RPMI8226 (cell line): ENCODE data around the gene NOX3.
"Not testable (repeated sequence)": the region's sequence is repeated elsewhere in the genome, so short reads cannot be mapped to it uniquely, and the experiment has no call there.

ENCODE experiments used
- DNase-seq: peaks from one replicate; pipeline ENCODE4 v3.0.0-alpha.2; 2015

The NOX3 gene

DNA sequence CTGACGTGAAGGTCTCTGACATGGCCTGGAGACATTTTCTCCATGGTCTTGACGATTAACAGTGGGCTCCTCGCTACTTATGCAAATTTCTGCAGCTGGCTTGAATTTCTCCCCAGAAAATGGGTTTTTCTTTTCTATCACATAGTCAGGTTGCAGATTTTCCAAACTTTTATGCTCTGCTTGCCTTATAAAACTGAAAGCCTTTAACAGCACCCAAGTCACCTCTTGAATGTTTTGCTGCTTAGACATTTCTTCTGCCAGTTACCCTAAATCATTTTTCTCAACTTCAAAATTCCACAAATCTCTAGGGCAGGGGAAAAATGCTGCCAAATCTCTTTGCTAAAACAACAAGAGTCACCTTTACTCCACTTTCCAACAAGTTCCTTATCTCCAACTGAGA is 12.9 kb upstream of the NOX3 start:
- DNase-seq = not testable (repeated sequence)

DNA sequence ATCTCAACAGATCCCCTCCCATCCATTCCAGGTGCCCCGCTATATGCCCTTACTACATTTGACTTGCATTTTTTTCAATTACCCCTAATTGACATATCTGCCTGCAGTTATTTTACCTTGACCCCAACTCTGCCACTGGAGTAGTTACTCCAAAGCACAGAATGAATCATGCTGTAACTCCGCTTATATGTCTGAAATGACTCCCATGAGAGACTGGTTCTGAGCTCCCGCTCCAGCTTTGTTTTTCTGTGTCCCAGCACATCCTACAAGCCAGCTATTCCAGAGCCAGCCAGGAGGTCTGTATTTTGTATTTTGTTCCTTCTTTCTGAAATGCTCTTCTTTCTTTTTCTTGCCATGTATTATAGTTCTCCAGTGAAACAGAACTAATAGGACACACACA is 10.9 kb upstream of the NOX3 start:
- DNase-seq = no peak

DNA sequence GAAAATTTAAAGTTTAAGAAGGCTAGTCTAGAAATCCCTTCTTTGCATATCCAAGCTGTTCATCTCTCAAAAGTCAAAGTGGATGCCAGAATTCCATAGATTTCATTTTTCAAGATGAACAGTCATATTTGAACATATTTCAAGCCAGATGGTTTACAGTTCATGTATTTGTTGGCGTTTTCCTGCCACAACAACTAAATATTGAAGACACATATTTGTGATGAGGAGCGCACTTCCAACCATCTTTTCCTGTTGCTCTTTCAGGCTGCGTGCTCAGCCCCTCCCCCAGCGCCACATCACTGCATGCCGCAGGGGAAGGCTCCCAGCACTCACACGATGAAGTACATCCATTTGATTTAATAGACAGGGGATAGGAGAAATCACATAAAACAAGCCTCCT is 5.9 kb upstream of the NOX3 start:
- DNase-seq = no peak

DNA sequence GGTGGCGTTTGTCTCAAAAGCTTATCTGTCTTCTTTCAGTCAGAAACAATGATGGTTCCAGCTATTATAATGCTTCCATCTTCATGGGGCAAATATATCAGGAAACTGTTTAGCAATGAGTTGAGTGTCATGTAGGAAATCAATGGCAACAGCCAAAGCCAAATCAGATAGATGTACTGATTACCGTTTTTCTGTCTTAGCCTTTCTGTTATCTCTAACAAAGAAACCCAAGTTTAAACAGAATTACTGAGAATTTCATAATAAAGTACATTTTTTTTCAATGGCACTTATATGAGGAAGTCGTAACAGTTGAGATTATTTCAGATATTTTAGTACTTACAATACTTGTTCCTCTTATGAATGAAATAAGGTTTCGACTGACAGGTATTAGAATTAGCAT is 1.2 kb downstream of the NOX3 start:
- DNase-seq = no peak

DNA sequence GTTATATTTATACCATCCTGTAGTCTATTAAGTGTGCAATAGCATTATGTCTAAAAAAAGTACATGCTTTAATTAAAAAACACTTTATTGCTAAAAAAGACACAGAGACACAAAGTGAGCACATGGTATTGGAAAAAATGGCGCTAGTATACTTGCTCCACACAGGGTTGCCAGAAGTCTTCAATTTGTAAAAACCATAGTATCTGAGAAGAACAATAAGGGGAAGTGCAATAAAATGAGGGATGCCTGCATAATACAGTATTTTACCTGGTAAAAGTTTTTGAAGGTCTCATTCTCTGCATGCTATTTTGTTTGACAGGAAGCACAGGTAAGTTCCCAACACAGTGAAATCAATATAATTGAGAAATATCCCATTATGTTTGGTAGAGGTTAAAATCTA is 1.6 kb downstream of the NOX3 start:
- no peak for DNase-seq

DNA sequence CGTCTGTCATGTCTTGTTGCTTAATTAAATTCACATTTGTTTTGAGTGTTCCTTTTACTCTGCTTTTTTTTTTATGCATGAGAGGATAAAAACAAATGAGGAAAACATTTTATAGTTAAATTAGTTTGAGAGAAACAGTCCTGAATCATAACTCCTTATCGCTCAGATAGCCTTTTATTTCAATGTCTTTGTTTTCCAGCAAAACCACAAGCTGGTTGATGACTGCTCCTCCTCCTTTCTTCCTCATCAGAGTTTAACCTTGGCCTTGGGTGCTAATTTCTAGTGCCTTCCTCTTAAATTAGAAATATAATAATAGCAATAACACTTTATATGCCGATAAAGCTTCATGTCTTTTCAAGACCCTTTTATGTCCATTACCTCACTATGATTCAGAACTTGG is 3.1 kb downstream of the NOX3 start:
- DNase-seq = no peak

DNA sequence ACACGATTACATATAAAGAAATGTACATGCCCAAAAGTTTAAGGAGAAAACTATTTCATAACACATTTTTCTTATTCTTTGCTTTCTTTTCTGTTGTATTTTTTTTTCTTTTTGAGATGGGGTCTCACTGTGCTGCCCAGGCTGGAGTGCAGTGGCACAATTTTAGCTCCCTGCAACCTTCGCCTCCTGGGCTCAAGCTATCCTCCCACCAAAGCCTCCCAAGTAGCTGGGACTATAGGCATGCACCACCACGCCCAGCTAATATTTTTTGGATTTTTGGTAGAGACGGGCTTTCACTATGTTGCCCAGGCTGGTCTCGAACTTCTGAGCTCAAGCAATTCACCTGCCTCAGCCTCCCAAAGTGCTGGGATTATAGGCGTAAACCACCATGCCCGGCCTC is 4.1 kb downstream of the NOX3 start:
- DNase-seq = not testable (repeated sequence)

DNA sequence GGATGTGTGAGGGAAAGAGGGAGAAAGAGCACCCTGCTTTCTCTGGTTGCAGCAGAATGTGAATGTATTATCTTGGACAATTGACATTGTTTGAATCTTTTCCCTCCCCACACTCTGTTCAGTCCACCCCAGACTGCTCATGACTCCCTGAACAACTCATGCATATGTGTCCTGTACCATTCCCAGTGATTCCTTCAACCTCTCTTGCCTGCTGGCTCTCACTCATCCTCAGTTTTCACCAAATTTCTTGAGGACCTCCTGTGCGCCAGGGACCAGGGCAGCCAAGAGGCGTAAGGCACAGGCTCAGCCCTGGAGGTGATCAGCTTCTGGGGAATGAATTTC is 5.4 kb downstream of the NOX3 start:
- no peak for DNase-seq

DNA sequence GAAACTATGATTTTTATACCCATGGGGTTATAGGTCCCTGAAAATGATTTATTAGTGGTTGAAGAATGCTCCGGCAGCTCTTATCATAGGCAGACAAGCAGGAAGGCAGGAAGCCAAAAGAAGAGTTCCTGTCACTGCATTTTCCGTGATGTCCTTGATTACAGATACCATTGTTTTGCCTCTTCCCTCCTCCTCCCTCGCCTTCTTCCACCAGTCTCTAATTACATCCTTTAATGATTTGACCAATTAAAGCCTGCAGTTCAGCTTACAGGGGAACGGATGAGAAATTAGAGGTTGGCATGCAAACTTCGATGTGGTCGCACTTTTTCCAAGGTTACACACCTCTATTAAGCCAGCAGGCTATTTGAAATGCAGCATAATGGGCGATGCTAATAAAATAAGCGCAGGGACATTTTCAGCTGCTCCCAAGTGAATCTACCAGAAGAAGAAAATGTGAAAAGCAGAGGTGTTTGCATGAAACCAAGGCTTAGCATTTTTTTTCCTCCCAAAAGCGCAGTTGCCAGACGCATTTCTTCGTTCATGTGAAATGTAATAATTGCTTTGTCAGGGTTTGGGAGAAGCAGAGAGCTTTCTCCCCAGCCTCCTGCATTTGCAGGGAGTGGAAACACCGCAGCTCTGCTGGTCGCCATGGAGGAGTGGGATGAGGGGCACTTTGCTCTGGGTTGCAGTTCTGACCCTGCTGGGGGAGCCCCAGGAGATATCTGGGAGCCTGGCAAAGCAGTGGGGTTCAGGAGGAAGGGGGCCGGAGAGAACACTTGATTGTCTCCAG is 6.0 kb downstream of the NOX3 start:
- no peak for DNase-seq

DNA sequence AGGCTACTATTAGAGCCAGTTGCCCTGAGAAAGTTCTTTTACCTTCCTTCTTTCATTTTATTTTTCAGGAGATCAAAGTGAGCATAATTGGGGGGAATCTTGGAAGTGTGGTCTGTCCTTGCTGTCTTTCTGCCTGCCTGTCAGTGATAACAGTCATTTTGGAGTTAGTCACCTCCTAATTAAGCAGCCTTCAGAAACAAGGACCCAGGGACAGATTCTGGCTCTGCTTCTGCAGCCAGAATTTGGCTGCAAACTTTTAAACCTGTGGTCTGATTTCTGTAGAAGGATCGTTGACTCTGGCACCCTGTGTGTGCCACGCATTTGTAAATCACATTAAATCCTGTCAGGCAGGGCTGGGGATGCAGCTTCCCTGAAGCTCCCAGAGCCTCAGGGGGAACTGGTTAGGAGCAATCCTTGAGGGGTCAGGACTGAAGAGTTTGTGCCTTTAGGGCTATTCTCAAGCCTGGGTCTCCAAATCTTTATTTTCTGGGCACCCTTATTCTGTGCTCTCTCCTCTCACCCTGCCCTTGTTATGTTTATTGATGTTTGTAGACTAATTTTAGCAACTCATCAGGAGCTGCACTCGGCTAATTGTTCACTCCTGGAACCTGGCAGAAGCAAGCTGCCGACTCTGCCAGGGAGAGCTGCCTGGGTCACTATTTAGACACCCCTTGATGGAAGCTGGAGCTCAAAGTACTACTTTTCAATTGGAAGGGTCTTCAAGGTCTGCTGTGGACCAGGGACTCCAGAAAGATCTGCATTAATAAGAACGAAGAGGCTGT is 6.8 kb downstream of the NOX3 start:
- DNase-seq = no peak

DNA sequence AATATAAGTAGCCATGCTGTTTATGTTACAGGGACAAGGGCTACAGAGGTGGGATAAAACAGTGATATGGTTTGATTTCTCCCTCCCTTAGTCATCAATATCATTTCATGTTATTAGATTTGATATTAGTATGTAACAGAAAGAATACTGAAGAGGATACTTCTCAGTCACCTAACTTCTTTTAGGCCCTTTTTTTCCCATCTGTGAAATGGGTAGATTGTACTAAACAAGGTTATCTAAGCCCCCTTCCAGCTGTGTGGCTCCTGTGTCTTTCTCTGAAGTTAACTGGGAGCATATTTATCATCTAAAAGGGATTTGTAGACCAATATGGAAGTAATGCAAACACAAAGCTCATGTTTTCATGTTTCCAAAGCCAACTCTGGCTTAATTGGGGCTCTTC is 7.7 kb downstream of the NOX3 start:
- DNase-seq = no peak

DNA sequence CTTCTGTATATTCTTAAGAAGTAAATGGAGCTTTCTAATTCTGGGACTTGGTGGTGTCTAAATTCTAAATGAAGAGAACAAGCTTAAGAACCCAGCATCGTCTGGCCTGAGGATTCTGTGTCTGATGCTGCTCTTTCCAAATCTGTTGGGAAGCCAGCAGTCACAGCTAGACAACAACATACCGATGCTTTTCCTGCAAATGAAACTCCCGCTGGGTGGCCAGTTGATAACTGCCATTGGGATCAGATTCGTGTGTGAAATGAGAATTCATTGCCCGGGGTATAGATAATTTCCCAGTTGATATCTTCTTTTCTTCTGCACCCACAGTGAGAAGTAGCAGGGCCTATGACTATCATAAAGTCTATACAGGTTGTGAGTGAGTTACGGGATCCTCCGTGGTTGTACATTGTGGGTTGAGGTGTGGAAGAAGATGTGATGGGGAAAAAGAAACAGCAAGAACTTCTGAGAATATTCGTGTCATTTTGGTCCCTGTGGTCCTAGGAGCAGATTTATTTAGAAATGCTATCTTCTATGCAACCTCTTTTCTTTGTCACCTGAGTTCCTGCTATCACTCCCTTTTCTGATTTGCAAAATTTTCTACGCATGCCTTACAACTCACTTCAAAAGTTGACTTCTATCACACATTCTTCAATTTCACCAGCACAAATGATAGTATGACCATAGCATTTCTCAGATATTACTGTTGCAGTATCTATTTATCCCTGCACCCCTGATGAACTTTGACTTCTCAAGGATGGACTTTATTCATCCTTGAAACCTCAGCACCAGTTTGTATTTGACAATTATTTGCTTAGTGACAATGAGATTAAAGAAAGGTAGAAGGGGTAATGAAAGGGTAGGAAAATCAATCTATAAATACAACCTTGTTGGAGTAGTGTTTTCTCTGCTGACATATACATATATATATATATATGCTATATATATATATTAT is 10.4 kb downstream of the NOX3 start:
- DNase-seq = no peak

DNA sequence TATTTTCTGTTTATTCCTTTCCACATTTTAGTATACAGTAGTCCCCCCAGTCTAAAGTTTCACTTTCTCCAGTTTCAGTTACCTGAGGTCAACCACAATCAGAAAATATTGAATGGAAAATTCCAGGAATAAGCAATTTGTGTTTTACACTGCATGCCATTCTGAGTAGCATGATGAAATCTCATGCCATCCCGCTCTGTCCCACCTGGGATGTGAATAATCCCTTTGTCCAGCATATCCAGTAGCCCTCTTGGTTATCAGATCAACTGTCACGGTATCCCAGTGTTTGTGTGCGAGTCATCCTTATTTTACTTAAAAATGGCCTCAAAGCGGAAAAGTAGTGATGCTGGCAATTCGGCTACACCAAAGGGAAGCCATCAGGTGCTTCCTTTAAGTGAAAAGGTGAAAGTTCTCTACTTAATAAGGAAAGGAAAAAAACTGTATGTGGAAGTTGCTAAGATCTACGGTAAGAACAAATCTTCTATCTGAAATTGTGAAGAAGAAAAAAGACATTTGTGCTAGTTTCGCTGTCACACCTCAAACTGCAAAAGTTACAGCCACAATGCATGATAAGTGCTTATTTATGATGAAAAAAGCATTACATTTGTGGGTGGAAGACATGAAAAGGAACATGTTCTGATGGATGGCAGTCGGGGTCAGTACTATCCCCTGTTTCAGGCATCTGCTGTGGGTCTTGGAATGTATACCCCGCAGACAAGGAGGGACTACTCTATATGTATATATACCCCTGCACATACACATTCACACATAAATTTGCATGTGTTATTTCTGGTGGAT is 11.3 kb downstream of the NOX3 start:
- DNase-seq = no peak

DNA sequence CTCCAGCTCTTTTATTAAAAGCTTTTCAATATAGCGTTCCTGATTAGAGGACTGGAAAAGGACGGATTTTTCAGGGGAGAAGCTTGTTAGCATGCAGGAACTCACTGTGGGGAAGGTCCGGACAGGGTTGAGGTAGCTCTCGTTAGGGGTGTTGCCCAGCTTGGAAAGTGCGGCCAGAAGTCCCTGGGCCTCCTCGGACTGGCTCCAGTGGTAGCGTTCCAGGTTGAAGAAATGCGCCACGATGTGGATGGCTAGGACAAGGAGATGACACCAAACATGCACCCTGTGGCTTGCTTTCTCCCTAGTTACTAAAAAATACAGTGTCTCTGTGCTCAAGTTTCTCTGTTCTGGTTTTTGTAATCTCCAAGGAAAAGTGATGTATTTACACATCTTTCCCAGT is 12.5 kb downstream of the NOX3 start:
- DNase-seq = no peak

DNA sequence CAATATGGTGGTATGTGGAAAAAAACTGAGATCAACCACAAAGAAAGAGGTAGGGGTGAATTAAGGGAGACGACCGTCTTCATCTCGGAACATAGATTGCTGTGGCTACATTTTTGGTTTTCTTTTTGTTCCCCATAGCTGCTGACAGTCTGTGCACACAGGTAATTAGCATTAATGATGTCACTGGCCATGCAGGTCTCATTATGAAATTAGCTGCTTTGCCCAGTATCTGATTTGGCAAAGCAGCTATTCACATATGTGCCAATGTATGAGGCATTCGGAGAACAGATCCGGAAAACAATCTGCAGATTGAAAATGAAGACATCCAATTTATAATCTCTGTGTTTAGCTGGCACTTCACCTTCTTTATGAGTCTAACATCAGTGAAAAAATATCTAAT is 13.1 kb downstream of the NOX3 start:
- DNase-seq = no peak

DNA sequence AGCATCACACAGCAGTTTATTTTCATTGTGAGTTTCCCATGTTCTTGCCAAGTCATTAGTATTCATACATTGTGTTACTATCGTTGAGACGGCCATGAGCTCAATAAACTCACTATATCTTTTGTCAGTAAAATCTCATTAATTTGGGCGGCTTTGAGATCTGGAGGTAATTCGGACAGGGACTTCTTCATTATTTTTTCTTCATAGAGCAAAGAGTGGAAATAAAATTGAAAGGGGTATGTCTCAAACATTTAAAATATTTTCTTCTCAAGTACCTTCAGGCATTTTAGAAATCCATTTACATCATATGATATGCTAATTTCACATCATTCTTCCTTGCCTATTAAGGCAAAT is 14.6 kb downstream of the NOX3 start:
- no peak for DNase-seq

DNA sequence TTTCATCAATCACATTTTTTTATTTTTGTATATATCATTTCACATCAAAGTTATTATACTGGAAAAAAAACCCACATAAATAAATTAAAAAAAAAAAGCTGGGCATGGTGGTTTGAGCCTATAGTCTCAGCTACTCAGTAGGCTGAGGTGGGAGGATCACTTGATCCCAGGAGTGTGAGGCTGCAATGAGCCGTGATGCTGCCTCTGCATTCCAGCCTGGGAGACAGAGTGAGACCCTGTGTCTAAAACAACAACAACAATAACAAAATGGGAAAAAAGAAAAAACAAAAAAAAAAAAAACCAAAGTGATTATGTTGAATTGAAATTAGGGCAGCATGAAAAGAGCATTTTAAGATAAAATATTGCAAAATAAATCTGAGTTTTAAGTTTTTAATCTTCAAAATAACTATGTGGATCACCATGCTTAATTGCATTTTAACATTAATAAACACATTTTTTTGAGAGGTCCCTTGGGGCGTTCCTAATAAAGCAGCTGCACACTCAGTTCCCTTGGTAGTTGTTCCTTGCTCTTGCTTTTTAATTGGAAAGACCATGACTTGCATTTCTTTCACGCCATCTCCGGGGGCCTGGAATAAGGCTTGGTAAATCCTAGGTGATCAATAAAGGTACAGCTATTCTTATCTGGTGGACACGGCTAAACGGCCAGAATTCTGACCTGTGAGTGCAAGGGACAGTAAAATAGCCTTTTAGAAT is 15.1 kb downstream of the NOX3 start:
- no peak for DNase-seq

DNA sequence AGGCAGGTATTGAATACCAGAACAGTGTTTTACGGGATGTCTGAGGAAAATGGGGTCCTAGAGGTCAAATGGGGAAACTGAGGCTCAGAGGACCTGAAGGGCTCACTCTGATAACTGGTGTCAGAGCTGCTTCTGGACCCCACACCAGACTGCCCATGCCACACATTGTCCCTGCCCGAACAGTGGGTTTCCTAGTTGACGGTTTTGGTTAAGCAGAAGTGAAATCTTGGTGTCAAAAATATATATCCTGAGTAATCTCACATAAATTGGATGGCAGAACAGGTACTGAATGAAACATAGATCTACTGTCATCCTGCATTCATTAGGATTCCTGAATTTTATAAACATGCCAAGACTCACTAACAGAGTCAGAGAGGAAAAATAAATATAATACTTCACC is 16.3 kb downstream of the NOX3 start:
- DNase-seq = no peak

DNA sequence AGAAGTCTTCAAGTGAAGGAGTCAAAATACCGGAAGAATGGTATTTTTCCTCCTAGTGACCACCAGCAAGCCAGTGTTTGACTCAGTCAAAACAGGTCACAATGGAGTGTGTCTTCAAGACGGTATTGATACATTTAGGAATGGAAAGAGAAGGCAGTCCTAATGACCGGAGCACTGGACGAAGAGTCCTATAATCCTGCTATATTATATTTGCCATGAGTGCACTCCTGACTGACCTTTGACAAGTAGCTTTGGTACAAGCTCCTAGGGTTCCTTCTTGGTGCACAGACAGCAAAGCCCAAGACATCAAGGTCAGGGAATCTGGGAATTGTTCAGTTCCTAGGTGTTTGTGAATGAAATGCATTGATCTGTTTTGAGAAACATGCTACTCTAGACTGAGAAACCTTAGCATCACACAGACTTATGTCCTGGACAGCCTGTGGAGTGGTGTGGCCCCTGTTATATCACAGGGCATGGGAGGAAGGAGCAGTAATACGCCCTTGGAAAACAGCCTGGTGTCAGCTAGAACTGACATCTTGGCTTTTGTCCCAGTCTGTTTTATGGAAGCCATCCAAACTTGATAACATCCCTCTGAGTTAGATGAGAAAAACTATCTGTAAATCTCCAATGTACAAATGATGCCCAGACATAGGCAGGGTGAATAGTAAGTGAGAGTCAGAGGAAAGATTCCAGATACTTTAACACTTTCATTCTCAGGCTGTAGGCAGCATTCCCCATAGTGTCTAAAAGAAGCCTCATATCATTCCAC is 18.5 kb downstream of the NOX3 start:
- peak; percentile 9 for DNase-seq

DNA sequence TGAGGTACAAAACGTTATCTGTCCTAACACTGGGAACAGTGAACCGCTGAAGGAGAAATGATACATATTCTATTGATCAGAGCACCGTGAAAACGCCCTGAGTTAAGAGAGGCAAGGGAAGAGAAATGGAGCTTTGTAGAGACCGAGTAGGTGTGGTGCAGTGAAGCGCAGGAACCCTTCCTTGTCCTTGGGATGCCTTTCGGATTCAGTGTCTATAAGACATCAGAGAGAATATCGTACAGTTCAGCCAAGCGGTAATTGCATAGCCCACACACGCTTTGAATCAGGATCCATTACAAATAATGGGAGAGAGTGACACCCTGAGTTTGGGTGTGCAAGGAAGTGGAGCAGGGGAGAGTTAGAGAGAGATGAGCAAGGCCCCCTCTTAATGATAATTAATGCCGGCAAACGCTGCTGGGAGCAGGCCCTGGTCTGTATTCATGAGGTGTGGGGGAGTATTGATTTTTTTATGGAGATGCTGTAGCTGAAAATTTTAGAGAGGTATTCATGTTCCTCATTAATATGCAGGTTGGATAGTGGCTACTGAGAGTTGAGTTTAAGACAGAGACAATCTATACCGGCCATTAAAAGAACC is 20.7 kb downstream of the NOX3 start:
- DNase-seq = no peak

DNA sequence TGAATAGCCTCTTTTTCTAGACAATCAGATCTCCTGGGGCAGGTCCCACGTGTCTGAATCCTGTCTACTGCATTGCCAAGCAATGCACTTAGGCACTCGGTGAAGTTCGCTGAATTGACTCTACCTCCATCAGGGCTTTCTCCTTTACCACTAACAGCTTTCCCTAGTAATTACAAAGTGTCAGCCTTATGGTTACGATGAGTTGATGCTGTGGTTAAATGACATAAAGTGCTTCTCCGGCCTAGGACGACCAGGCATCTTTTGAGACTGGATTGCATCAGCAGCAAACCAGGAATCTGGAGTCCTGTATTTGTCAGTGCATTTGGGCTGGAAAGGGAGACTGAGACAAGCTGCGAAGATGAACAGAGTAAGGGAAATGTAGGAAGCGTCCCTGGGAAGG is 21.5 kb downstream of the NOX3 start:
- DNase-seq = no peak
